Activated CD8-positive, alpha-beta memory T cell treated with anti-CD3 and anti-CD28 coated beads, Interleukin-2, amount 50 U/mL, for 1 hour (primary cell): ENCODE results near the gene GCHFR.

Source experiments
- DNase-seq: peaks from one replicate; pipeline ENCODE4 v3.0.0-alpha.2; 2020; ENCODE audit errors: extremely low read depth

GCHFR gene

GRCh38 chr15:40763801-40764628 is at the start of gene GCHFR:
TSS of gene GCHFR (plus strand) at chr15:40764068. CDS start at chr15:40764181, 113 bp downstream.
- no peak for DNase-seq

- DNase-seq, result no peak
Measured at GRCh38 chr15:40714144-40714543, 49.7 kb upstream of the GCHFR start.

- no peak for DNase-seq
Measured at GRCh38 chr15:40716165-40716564, 47.7 kb upstream of the GCHFR start.

GRCh38 chr15:40721701-40722100 is 42.2 kb upstream of the GCHFR start:
- DNase-seq, result no peak

GRCh38 chr15:40722354-40722753 is 41.5 kb upstream of the GCHFR start:
- DNase-seq, result no peak

GRCh38 chr15:40722934-40723333 is 40.9 kb upstream of the GCHFR start:
- DNase-seq, result no peak

GRCh38 chr15:40723919-40724318 is 39.9 kb upstream of the GCHFR start:
- no peak for DNase-seq

- no peak for DNase-seq
Measured at GRCh38 chr15:40731034-40731433, 32.8 kb upstream of the GCHFR start.

GRCh38 chr15:40736575-40736974 is 27.3 kb upstream of the GCHFR start:
- DNase-seq, result no peak

GRCh38 chr15:40737048-40737447 is 26.8 kb upstream of the GCHFR start:
- no peak for DNase-seq

- DNase-seq, result no peak
Measured at GRCh38 chr15:40739047-40739446, 24.8 kb upstream of the GCHFR start.

GRCh38 chr15:40739854-40740253 is 24.0 kb upstream of the GCHFR start:
- DNase-seq, result no peak

GRCh38 chr15:40743485-40743901 is 20.4 kb upstream of the GCHFR start:
- DNase-seq, result no peak

- no peak for DNase-seq
Measured at GRCh38 chr15:40743921-40744814, 19.7 kb upstream of the GCHFR start.

GRCh38 chr15:40744815-40745152 is 19.1 kb upstream of the GCHFR start:
- DNase-seq, result no peak

- DNase-seq, result no peak
Measured at GRCh38 chr15:40746916-40747418, 16.9 kb upstream of the GCHFR start.

- DNase-seq, result no peak
Measured at GRCh38 chr15:40747685-40748631, 15.9 kb upstream of the GCHFR start.

- DNase-seq, result no peak
Measured at GRCh38 chr15:40749151-40749630, 14.7 kb upstream of the GCHFR start.

GRCh38 chr15:40750885-40751284 is 13.0 kb upstream of the GCHFR start:
- DNase-seq, result no peak

GRCh38 chr15:40751745-40752144 is 12.1 kb upstream of the GCHFR start:
- DNase-seq, result no peak

GRCh38 chr15:40754574-40754882 is 9.3 kb upstream of the GCHFR start:
- DNase-seq, result no peak
